ENCODE results near the gene CHST12. TPM values are rescaled to one million over a fixed set of nuclear protein-coding genes. Genes with fewer than 3 reads are reported as not detected.
A peak's percentile ranks its signal among the peaks of the same experiment; 100 is the strongest.

CHST12 gene
- total RNA-seq, 1 experiment from 2014 or later = 12.9 TPM

DNA sequence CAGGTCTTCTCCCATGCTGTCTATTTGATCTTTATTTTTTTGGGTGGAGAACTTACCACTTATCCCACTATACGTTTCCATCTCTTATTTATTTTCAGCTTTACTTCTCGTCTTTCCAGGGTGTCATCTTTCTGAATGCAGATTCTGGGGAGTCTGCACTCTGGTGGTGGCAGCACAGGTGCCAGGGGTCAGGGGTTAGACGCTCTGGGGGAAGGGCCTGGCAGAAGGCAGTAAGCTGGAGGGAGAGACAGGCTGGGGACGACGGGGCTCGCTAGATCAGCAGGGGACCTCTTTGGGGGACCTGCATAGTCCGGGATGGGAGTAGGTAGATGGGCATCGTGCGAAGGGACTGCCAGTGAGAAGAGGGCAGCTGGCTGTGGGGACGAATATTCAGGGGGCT, 22.3 kb downstream of the CHST12 start:
- no peaks in the 10 kb centered on the region for H3K79me2 ChIP-seq (ENCODE audit: low read length)
- intact Hi-C loops (cut with micrococcal nuclease) = no loop called here
- no peak overlapping the region for H3K9ac ChIP-seq (ENCODE audit: low read length)
- H3K9me3 ChIP-seq (ENCODE audit: low read length) = no peaks in the 10 kb centered on the region
- no peak overlapping the region for H2AFZ ChIP-seq (ENCODE audit: low read length)
- H3K4me2 ChIP-seq (ENCODE audit: low read length) = no peak overlapping the region
- no peaks in the 10 kb centered on the region for H3F3A ChIP-seq (ENCODE audit: low read length, unreplicated experiment)
- CTCF ChIA-PET = interaction anchor here (0.5 kb wide), 1 partner anchor 26 kb away, joined by 4 read pairs; no protein-coding TSS in a partner anchor
- H4K20me1 ChIP-seq (ENCODE audit: low read length) = no peaks in the 10 kb centered on the region
- no peak for ATAC-seq
- POLR2A ChIA-PET (ENCODE audit: unreplicated experiment) = no interaction called here
- no peak for DNase-seq
- BruUV-seq (replicated peaks) = no TSS peak
- H3K9me2 ChIP-seq (replicated peaks; ENCODE audit: low read length) = no peaks in the 10 kb centered on the region
- no peaks in the 10 kb centered on the region for H3K4me1 ChIP-seq (ENCODE audit: insufficient read depth, low read length)
- TF ChIP-seq EZH2 (IDR thresholded peaks at IDR 0.05; ENCODE audit: low read length, unreplicated experiment) (no peak), EZH2phosphoT487 (IDR thresholded peaks at IDR 0.05; ENCODE audit: borderline replicate concordance, low read length) (no peak), CTCF (conservative IDR thresholded peaks at IDR 0.05; ENCODE audit: low read depth, low read length) (no peak)
- no peak overlapping the region for H3K27ac ChIP-seq (ENCODE audit: low read length)
- no peaks in the 10 kb centered on the region; the same call in 1 of the 2 replicates for H3K36me3 ChIP-seq (ENCODE audit: low read depth, low read length)
- H3K4me3 ChIP-seq (ENCODE audit: low read length) = no peak overlapping the region
- H3K27me3 ChIP-seq (ENCODE audit: low read length) = no peaks in the 10 kb centered on the region

DNA sequence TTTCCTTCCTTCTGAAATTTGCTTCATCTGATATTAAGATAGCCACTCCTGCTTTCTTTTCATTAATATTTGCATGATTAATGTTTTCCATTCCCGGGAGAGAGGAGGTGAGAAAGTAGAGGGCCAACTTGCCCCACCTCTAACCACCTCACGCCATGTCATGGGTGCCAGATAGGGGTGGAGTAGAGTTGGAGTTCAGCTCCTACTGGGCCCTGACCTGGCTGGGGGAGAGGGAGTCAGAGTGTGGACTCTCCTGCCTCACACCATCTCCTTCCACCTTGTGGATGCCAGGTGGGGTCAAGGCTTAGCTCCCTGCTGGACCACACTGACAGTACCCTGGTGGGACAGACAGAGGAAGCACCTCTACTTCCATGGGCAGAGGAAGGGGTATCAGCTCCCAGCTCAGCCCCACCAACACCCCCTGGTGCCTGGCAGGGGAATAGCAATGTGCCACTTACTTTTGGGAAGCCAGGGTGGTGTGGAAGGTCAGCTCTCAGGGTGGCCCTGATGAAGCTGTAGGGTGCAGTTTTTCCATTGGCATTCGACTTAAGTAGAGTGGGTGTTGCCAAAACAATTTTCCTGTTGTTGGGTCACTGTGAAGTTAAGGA, 28.0 kb downstream of the CHST12 start:
- ATAC-seq = peak; percentile 74

More for the DNA sequence above, 28.0 kb downstream of the CHST12 start:
- intact Hi-C loops (cut with micrococcal nuclease) = no loop called here
- Histone ChIP-seq H3K79me2 (ENCODE audit: low read length) (no peaks in the 10 kb centered on the region), H3K4me2 (ENCODE audit: low read length) (no peak overlapping the region), H4K20me1 (ENCODE audit: low read length) (no peaks in the 10 kb centered on the region), H3K9me3 (ENCODE audit: low read length) (no peaks in the 10 kb centered on the region), H3K4me3 (ENCODE audit: low read length) (no peak overlapping the region), H3K9ac (ENCODE audit: low read length) (no peak overlapping the region), H3K4me1 (ENCODE audit: insufficient read depth, low read length) (no peaks in the 10 kb centered on the region), H3K9me2 (replicated peaks; ENCODE audit: low read length) (no peaks in the 10 kb centered on the region), H3K27ac (ENCODE audit: low read length) (no peak overlapping the region), H3K27me3 (ENCODE audit: low read length) (no peaks in the 10 kb centered on the region), H3K36me3 (ENCODE audit: low read depth, low read length) (no peaks in the 10 kb centered on the region; the same call in 1 of the 2 replicates), H2AFZ (ENCODE audit: low read length) (no peak overlapping the region), H3F3A (ENCODE audit: low read length, unreplicated experiment) (no peaks in the 10 kb centered on the region)
- TF ChIP-seq CTCF (conservative IDR thresholded peaks at IDR 0.05; ENCODE audit: low read depth, low read length) = peak; percentile 68
- no peak for TF ChIP-seq EZH2phosphoT487 (IDR thresholded peaks at IDR 0.05; ENCODE audit: borderline replicate concordance, low read length)
- no TSS peak for BruUV-seq (replicated peaks)
- peak; percentile 50 for DNase-seq
- ChIA-PET CTCF (interaction anchor here (1.0 to 1.1 kb wide), 2 partner anchors 19 to 28 kb away, joined by 3 to 4 read pairs; partner anchors contain the start of gene CHST12), POLR2A (ENCODE audit: unreplicated experiment) (no interaction called here)
